NCI-H1048 (cell line): Measurements from ENCODE around the gene TMEM164.
A peak's percentile ranks its signal among the peaks of the same experiment; 100 is the strongest.
"Not testable (repeated sequence)": the region's sequence is repeated elsewhere in the genome, so short reads cannot be mapped to it uniquely, and the experiment has no call there.

Source experiments
- DNase-seq: peaks from one replicate; lab custom pipeline; 2025; lab: John Stamatoyannopoulos, UW

The TMEM164 gene

DNA sequence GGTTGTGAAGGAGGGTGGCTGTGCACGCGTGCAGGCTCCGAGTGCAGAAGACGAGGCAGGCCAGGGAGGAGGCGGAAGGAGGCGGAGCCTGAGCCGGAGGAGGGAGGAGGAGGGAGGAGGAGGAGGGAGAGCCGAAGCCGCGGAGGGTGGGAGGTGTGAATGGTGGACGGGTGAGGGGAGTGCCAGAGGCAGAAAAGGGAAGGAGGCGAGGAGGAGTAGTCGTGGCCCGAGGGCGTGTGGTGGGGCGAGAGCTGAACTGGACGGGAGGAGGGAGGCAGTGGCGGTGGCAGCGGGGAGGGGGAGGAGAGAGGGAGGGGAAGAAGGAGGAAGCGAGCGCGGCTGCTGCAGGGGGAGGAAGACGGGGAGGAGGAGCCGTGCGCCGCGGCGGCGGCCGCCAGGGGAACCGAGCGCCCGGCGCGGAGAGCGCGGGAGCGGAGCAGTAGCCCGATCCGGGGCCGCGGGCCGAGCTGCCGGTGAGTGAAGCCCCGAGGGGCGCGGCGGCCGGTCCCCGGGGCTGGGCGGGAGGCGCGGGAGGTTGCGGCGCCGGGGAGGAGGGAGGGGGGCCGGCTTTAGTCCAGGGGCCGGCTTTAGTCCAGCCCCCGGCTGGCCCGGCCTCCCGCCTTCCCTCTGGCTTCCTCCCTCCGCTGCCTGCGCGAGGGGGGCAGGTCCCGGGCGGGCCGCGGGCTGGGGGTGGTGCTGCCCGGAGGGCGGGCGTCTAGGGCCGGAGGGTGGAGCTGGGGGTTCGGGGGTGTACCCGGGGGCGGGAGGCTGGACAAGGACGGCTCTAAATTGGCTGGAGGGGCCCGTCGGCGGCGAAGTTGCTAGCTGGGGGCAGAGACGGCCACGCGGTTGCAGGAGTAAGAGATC, at the start of gene TMEM164:
Gene TMEM164 (plus strand): TSS at position 815 of the 867 bp plus-strand sequence. CDS start 661 bp downstream, outside the sequence.
- peak; percentile 14 for DNase-seq

DNA sequence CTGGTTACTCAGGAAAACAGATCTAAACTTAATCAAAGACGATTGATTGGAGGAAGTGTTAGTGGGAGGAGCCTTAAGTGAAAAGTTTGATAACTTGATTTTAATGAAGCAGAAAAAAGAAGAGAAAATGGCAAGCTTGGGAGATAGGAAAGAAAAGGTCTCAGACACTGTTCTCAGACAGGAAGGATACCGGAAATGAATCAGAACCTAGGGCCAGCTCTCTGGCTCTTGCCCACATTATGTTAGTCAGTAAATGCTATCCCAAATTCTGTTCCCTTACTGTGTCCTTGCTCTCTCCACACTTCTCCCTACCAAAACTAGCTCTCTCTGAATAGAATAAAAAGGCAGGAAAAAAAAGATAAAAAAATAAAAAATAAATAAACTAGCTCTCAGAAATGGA, 48.6 kb upstream of the TMEM164 start:
- no peak for DNase-seq

- DNase-seq = no peak
Observed at GRCh38 chrX:109954955-109955354, 48.0 kb upstream of the TMEM164 start.

GRCh38 chrX:109958266-109958665, 44.6 kb upstream of the TMEM164 start:
- no peak for DNase-seq

GRCh38 chrX:109959356-109959871, 43.5 kb upstream of the TMEM164 start:
- no peak for DNase-seq

GRCh38 chrX:109964390-109964789, 38.5 kb upstream of the TMEM164 start:
- DNase-seq = no peak

DNA sequence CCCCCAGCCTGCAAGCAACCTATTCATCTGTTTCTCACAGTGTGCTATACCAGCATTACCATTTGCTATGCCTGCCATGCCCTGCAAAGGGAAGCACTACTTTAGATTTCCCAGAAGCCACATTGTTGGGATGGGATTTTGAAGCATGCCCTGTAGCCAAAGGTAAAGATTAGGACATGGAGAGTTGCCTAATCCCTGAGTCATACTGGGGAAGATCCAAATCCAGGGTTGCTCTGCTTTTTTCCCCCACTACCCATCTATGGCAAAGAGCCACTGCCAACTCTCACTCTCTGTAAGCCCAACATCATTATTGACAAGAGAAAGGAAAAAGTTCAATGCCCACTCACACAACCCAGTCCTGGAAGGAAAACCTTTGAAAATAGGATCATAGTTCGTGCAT, 36.7 kb upstream of the TMEM164 start:
- no peak for DNase-seq

DNA sequence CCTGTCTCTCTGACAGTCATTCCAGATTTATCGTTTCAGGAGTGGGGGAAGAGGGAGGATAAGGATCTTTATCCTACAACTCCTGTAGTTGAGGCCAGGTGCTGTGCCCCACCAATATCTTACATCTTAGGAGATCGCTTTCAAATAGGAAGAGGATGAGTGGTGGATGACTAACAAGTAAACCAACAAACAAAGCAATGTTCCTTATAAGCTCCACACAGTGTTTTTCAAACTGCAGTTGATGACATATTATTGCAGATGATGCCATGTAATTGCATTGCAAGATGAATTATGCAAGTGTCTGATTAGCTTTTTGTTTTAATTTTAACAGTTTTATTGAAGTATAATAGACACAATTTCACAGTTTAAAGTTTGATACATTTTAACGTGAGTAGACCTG, 35.8 kb upstream of the TMEM164 start:
- DNase-seq = no peak

GRCh38 chrX:109970841-109971240, 32.1 kb upstream of the TMEM164 start:
- DNase-seq = not testable (repeated sequence)

DNA sequence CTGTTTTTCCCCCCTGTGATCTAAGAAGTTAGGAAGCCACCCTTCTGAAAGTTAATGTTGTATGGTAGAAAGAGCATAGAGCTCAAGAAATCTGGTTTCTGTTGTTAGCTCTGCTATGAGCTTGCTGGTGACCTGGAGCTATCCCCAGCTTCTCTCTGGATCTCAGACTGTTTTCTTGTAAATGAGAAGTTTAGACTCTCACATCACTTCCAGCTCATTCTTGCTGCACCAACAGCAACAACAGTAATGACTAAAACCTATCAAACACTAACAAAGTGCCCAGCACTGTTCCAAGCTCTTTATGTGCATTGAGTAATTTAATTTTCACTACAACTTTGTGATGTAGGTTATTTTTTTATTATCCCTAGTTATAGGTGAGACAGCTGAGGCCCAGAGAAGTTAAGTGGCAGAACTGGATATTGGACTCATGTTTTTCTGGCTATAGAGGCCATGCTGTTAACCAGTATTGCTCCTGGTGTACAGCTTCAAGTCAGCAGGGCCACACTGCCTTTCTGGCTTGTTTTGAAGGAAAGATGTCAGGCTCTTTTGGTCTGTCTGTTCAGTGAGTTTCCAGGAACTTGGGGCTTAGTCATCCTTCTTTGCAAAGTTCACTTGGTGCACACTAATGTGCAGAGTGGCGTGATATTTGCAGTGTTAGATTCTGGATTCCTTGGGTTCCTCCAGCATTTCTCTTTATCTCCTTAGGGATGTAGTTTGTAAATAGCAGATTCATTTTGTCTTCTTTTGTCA, 27.8 kb upstream of the TMEM164 start:
- DNase-seq = no peak

GRCh38 chrX:109985210-109985609, 17.7 kb upstream of the TMEM164 start:
- DNase-seq = not testable (repeated sequence)

GRCh38 chrX:109987884-109988283, 15.0 kb upstream of the TMEM164 start:
- no peak for DNase-seq

- no peak for DNase-seq
Observed at GRCh38 chrX:109990582-109991276, 12.2 kb upstream of the TMEM164 start.

DNA sequence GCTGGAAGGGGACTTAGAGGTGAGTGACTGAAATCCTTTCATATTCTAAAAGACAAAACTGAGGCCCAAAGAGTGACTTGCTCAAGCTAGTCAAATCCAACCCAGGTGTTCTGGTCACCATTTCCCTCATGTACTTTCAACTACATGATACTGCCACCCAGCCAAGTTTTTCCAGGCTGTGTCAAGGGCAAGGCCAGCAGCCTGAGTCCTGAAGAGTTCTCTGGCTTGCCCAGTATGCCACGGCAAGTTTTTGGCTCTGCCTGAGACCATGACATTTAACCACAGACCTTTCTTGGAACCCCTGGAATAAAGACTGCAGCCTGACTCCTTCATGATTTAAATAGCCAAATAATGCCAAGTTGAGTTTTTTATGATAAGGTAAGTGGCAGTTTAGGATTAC, 10.7 kb upstream of the TMEM164 start:
- no peak for DNase-seq

DNA sequence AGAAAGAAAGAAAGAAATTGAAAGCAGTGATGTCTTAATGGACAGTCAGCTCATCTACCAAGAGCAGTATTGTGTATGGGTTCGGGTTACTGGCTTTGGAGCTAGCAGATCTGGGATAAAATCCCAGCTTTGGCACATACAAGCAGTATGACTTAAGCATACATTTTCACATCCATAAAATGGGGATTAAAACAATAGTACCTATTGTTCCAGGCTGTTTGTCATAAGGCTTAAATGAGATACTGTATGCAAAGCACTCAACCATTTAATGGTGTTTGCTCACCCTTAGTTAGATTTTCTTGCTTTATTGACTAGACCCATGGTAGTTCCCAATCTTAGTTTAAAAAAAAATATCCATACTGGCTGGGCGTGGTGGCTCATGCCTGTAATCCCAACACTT, 7.8 kb upstream of the TMEM164 start:
- no peak for DNase-seq

GRCh38 chrX:109997786-109998452, 5.0 kb upstream of the TMEM164 start:
- DNase-seq = no peak

- DNase-seq = no peak
Observed at GRCh38 chrX:110000000-110000399, 2.9 kb upstream of the TMEM164 start.

DNA sequence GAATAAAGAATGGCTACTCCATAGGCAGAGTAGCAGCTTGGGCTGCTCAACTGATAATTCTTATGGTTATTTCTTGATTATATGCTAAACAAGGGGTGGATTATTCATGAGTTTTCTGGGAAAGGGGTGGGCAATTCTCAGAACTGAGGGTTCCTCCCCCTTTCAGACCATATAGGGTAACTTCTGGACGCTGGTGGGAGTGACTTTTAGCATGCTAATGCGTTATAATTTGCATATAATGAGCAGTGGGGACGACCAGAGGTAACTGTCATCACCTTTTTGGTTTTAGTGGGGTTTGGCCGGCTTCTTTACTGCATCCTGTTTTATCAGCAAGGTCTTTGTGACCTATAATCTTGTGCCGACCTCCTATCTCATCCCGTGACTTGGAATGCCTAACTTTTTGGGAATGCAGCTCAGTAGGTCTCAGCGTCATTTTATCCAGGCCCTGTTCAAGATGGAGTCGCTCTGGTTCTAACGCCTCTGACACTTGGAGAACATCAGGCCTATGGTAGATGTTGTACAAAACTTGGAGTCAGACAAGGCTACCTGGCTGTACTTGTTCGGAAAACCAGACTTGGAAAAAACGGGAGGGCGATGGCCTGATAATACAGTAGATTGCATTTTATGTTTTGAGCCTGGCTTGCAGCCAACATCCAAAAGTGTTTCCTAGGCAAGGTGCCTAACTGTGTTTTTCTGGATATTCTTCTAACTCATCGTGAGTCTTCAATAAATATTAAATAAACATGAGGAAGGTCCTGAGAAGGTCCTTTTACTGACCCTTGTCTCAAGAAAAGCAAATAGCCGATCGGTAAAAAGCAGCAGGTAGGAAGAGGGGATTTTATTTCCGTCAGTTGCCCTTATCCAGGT, 1.8 kb upstream of the TMEM164 start:
- DNase-seq = no peak

GRCh38 chrX:110001740-110002299, 1.1 kb upstream of the TMEM164 start:
- no peak for DNase-seq
